Activated naive CD4-positive, alpha-beta T cell treated with anti-CD3 and anti-CD28 coated beads for 36 hours (primary cell): ENCODE results near the gene GABBR2. TPM values are rescaled to one million over a fixed set of nuclear protein-coding genes. Genes with fewer than 3 reads are reported as not detected.

Source experiments
- CTCF ChIA-PET: fragments of 350-600 bp; sonication (Branson Sonifier 250); formaldehyde crosslinking; loops from one replicate; lab custom pipeline; 2021; ENCODE audit warnings: antibody characterized with exemption; lab: Charles Lee
- DNase-seq: peaks from one replicate; pipeline ENCODE4 v3.0.0-alpha.2; 2020
- H3K27ac Mint-ChIP-seq: one replicate; pipeline ENCODE4 v1.8.0; 2021; ENCODE audit warnings: mild to moderate bottlenecking, mixed read lengths
- H3K27me3 Mint-ChIP-seq: one replicate; pipeline ENCODE4 v1.8.0; 2021; ENCODE audit warnings: low read depth, mixed read lengths
- H3K36me3 Mint-ChIP-seq: one replicate; pipeline ENCODE4 v1.8.0; 2021; ENCODE audit warnings: low read depth, mixed read lengths
- H3K4me1 Mint-ChIP-seq: one replicate; pipeline ENCODE4 v1.8.0; 2021; ENCODE audit warnings: low read depth, mixed read lengths
- H3K4me3 Mint-ChIP-seq: one replicate; pipeline ENCODE4 v1.8.0; 2021; ENCODE audit warnings: mild to moderate bottlenecking, moderate library complexity, mixed read lengths
- H3K9me3 Mint-ChIP-seq: one replicate; pipeline ENCODE4 v1.8.0; 2021; ENCODE audit warnings: mixed read lengths
- intact Hi-C: fragments of 100-400 bp; cut with micrococcal nuclease; formaldehyde crosslinking; loops from one replicate; pipeline ENCODE4 v1.15.1; 2023
- total RNA-seq, 2 experiments: library from RNA; stranded (reverse); gene quantifications; one replicate each; pipeline ENCODE4 v1.2.3, GENCODE V29; 2021

Gene GABBR2
- total RNA-seq, 2 experiments from 2014 or later = not detected

DNA sequence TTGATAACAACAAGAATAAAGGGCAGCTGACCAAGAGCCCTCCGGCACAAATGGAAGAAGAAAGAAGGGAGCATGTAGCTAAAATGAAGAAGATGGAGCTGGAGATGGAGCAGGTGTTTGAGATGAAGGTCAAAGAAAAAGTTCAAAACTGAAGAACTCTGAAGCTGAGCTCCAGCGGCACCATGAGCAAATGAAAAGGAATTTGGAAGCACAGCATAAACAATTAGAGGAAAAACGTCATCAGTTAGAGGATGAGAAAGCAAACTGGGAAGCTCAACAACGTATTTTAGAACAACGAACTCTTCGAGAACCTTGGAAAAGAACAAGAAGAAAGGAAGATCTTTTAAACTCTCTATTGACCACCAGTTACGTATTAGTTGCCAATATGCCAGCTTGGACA lies 100.9 kb downstream of the GABBR2 start:
- H3K9me3 Mint-ChIP-seq = no peaks in the 10 kb centered on the region
- no peak overlapping the region for H3K27ac Mint-ChIP-seq
- H3K36me3 Mint-ChIP-seq = no peaks in the 10 kb centered on the region
- CTCF ChIA-PET = interaction anchor here (0.5 kb wide), 1 partner anchor 1687 kb away, joined by 3 read pairs; no protein-coding TSS in a partner anchor
- H3K27me3 Mint-ChIP-seq = peaks cover 4% of the 10 kb centered on the region
- no peaks in the 10 kb centered on the region for H3K4me1 Mint-ChIP-seq
- intact Hi-C loops = no loop called here
- no peak overlapping the region for H3K4me3 Mint-ChIP-seq
- DNase-seq = no peak

- intact Hi-C loops = no loop called here
- DNase-seq = no peak
- CTCF ChIA-PET = no interaction called here
- no peaks in the 10 kb centered on the region for H3K9me3 Mint-ChIP-seq
- H3K4me1 Mint-ChIP-seq = no peaks in the 10 kb centered on the region
- peak overlapping the region; percentile 15 for H3K27ac Mint-ChIP-seq
- H3K27me3 Mint-ChIP-seq = peaks cover 4% of the 10 kb centered on the region
- no peaks in the 10 kb centered on the region for H3K36me3 Mint-ChIP-seq
- H3K4me3 Mint-ChIP-seq = no peak overlapping the region
Observed at GRCh38 chr9:98607152-98607551, 101.6 kb downstream of the GABBR2 start.

GRCh38 chr9:98606730-98607129 lies 102.0 kb downstream of the GABBR2 start:
- CTCF ChIA-PET = no interaction called here
- no peak overlapping the region for H3K4me3 Mint-ChIP-seq
- H3K36me3 Mint-ChIP-seq = no peaks in the 10 kb centered on the region
- no peak for DNase-seq
- H3K4me1 Mint-ChIP-seq = no peaks in the 10 kb centered on the region
- intact Hi-C loops = no loop called here
- peak overlapping the region; percentile 15 for H3K27ac Mint-ChIP-seq
- no peaks in the 10 kb centered on the region for H3K9me3 Mint-ChIP-seq
- peaks cover 4% of the 10 kb centered on the region for H3K27me3 Mint-ChIP-seq

- Mint-ChIP-seq H3K9me3 (no peaks in the 10 kb centered on the region), H3K27me3 (no peaks in the 10 kb centered on the region), H3K4me1 (no peaks in the 10 kb centered on the region), H3K4me3 (no peak overlapping the region), H3K36me3 (no peaks in the 10 kb centered on the region), H3K27ac (no peak overlapping the region)
- CTCF ChIA-PET = no interaction called here
- no peak for DNase-seq
- intact Hi-C loops = no loop called here
Observed at GRCh38 chr9:98605116-98605515, 103.6 kb downstream of the GABBR2 start.

DNA sequence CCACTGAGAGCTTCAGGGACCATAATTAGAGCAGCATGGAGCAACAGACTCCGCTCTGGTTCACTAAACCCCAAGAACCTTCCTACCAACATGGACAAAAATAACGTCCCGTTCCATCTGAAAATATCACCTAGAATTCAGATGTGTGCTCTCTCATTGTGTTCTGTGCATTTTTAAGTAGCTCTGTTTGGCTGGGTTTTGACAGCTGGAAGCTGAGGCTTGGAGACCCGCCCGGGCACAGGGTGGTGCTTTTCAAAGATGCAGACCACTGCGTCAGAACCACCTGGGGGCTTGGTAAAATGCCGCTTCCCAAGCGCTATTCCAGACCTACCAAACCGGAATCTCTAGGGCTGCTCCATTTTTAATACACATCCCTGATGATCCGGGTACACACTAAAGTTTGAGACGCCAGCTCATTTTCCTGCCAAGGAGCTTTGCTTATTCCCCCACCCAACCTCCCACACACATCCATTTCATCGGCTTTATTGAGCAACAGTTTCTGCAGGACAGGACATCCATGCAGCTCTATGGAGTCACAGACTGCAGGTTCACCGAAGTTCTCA lies 104.8 kb downstream of the GABBR2 start:
- Mint-ChIP-seq H3K27ac (no peak overlapping the region), H3K4me3 (no peak overlapping the region), H3K9me3 (no peaks in the 10 kb centered on the region), H3K4me1 (no peaks in the 10 kb centered on the region), H3K27me3 (no peaks in the 10 kb centered on the region), H3K36me3 (no peaks in the 10 kb centered on the region)
- CTCF ChIA-PET = no interaction called here
- intact Hi-C loops = no loop called here
- no peak for DNase-seq

GRCh38 chr9:98602839-98603500 lies 105.8 kb downstream of the GABBR2 start:
- no peaks in the 10 kb centered on the region for H3K36me3 Mint-ChIP-seq
- no peak overlapping the region for H3K4me3 Mint-ChIP-seq
- no peaks in the 10 kb centered on the region for H3K4me1 Mint-ChIP-seq
- H3K27me3 Mint-ChIP-seq = no peaks in the 10 kb centered on the region
- intact Hi-C loops = no loop called here
- H3K9me3 Mint-ChIP-seq = no peaks in the 10 kb centered on the region
- DNase-seq = no peak
- CTCF ChIA-PET = no interaction called here
- no peak overlapping the region for H3K27ac Mint-ChIP-seq

DNA sequence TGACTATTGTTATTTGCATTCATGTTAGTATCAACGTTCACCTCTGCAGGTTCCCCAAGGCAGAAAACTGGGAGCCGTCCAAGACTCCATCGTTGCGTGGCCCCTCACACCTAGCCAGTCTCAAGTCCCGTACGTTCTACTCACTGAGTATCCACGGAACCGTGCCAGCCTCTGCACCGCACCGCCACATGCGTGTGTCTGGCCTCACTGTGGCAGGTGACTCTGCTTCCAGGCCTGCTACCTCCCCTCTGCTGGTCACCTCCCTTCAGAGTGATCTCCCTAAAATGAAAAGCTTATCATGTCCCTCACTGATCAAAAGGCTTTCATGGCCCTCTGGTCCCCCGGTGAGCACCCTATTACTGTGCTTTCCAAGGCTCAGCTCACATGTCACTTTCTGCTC lies 108.1 kb downstream of the GABBR2 start:
- no peaks in the 10 kb centered on the region for H3K9me3 Mint-ChIP-seq
- H3K27me3 Mint-ChIP-seq = no peaks in the 10 kb centered on the region
- H3K4me3 Mint-ChIP-seq = no peak overlapping the region
- no peak overlapping the region for H3K27ac Mint-ChIP-seq
- CTCF ChIA-PET = no interaction called here
- intact Hi-C loops = no loop called here
- H3K4me1 Mint-ChIP-seq = no peaks in the 10 kb centered on the region
- DNase-seq = no peak
- no peaks in the 10 kb centered on the region for H3K36me3 Mint-ChIP-seq

DNA sequence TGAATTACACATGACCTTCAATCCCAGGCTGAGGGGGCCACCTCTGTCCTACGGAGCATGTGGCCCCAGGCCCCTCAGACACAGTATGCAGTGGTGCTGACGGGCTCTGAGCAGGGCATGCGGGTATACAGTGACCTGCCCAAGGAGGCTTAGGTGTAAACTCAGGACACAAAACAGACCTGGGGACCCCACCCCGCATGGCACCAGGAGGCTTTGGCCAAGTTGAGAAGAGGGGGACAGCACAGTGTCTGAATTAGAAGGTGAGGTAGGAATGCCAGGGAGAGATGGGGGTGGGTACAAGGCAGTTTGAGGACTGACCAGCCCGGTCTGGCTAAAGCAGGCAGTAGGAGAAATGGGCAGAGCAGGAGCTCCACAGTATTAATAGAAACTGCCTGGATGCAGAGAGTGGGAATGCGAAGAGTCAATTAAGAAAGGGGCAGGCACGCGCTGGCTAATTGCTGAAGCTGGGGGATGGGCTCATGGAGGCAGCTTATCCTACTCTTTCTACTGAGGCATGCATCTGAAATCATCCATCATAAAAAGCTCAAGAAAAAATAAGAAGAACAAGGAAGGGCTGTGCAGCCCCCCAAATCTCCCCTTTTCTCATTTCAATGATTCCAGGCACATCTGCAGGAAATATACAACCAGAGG lies 109.0 kb downstream of the GABBR2 start:
- no peak overlapping the region for H3K27ac Mint-ChIP-seq
- no peaks in the 10 kb centered on the region for H3K4me1 Mint-ChIP-seq
- DNase-seq = no peak
- no peak overlapping the region for H3K4me3 Mint-ChIP-seq
- CTCF ChIA-PET = no interaction called here
- no peaks in the 10 kb centered on the region for H3K36me3 Mint-ChIP-seq
- no peaks in the 10 kb centered on the region for H3K27me3 Mint-ChIP-seq
- no peaks in the 10 kb centered on the region for H3K9me3 Mint-ChIP-seq
- intact Hi-C loops = no loop called here

DNA sequence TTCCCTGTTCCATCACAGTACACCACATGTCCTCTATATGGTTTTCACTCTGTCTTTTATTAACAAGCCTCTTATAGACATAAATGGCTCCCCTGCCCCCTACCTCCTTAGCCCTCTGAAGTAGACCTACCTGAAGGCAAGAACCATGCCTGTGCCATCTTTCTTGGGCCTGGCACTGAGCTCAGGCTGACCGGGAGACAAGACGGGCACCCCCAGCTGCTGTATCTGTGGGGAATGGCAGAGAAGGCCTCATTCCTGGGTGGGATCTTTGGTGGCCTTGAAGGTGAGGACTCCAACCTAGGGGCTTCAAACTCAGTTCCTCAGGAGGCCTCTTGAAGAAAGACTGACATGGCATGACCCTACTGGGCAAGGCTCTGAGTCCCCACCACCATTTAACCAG lies 109.9 kb downstream of the GABBR2 start:
- Mint-ChIP-seq H3K27me3 (no peaks in the 10 kb centered on the region), H3K4me1 (no peaks in the 10 kb centered on the region), H3K27ac (no peak overlapping the region), H3K9me3 (no peaks in the 10 kb centered on the region), H3K4me3 (no peak overlapping the region), H3K36me3 (no peaks in the 10 kb centered on the region)
- no peak for DNase-seq
- intact Hi-C loops = no loop called here
- CTCF ChIA-PET = no interaction called here

DNA sequence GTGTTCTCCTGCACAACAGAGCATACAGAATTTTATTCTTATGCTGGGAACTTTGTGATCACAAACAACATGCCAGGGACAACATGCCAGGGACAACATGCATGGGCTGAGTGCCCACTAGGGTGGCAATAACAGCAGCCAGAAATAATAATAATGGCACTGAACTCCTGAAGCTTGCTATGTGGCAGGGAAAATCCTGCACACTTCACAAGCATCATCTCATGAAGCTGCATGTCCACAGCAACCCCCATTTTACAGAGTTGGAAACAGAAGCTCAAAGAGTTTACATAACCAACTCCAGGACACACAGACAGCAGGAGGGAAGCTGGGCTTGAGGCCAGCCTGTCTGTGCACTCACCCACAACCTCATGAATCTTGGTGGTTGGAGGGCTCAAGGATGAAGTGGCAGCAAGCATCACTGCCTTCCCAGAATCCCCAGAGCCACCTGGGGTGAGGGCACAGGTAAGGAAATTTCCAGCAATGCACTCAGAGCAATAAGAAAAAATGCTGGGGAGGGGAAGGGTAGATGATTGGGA lies 111.4 kb downstream of the GABBR2 start:
- intact Hi-C loops = no loop called here
- DNase-seq = no peak
- Mint-ChIP-seq H3K36me3 (no peaks in the 10 kb centered on the region), H3K27ac (no peak overlapping the region), H3K27me3 (no peaks in the 10 kb centered on the region), H3K4me1 (no peaks in the 10 kb centered on the region), H3K9me3 (no peaks in the 10 kb centered on the region), H3K4me3 (no peak overlapping the region)
- CTCF ChIA-PET = no interaction called here

DNA sequence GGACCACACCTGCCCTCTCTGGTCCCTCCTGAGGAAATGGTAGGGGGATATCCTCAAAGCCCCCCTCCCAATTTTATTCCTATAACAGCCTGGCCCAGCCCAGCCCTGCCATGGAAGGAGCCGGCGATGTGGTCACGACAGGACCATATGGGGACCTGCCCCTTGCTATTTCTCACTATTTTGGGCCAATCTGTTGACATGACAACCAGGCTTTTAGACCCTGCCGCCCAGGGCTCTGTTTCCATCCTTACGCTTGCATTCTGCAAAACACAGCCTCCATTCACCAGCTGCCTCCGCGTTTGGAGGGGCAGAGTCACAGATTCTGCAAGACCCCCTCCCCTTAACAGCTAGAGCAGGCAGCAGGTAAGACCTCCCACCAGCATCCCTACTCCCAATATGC lies 112.2 kb downstream of the GABBR2 start:
- Mint-ChIP-seq H3K9me3 (no peaks in the 10 kb centered on the region), H3K27ac (no peak overlapping the region), H3K36me3 (no peaks in the 10 kb centered on the region), H3K4me3 (no peak overlapping the region), H3K27me3 (no peaks in the 10 kb centered on the region), H3K4me1 (no peaks in the 10 kb centered on the region)
- no peak for DNase-seq
- intact Hi-C loops = no loop called here
- CTCF ChIA-PET = no interaction called here

DNA sequence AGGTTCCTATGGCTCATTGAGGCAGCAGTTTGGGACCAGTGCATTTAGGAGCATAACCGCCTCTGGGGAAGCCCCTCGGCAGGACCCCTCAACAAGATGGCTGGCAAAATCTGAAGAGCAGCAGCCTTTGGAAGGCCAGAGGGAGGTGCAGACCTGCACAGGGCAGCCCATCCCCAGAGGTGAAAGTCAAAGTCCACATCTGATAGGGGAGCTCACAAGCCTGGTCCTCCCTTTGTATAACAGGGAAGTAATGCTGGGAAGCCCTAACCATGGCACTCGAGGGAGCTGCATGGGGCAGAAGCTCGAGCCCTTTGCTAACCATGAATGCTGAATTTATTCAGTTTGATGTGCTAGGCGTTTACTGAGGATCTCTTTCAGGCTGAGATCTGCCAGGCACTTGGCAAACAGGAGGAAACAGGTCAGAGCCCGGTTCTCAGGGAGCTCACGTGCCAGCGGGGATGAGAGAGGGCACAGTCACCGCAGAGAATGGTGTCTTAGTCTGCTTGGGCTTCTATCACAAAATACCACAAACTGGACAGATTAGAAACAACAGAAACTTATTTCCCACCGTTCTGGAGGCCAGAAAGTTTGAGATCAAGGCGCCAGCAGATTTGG lies 114.1 kb downstream of the GABBR2 start:
- H3K4me3 Mint-ChIP-seq = no peak overlapping the region
- H3K9me3 Mint-ChIP-seq = no peaks in the 10 kb centered on the region
- H3K4me1 Mint-ChIP-seq = no peaks in the 10 kb centered on the region
- DNase-seq = no peak
- H3K27me3 Mint-ChIP-seq = peaks cover 9% of the 10 kb centered on the region
- H3K27ac Mint-ChIP-seq = no peak overlapping the region
- intact Hi-C loops = no loop called here
- H3K36me3 Mint-ChIP-seq = no peaks in the 10 kb centered on the region
- CTCF ChIA-PET = no interaction called here
